Globus pallidus (tissue), 1 donor: ENCODE results near the gene MGLL.

Experiments
- DNase-seq: peaks from one replicate; pipeline ENCODE4 v3.0.0-alpha.2; 2015; ENCODE audit warnings: low spot score

Gene MGLL

GRCh38 chr3:127674101-127674721 lies 148.1 kb downstream of the MGLL start:
- DNase-seq, result no peak

- DNase-seq, result no peak
These were observed 148.9 kb downstream of the MGLL start for GRCh38 chr3:127673191-127674100.

GRCh38 chr3:127672429-127673190 lies 149.7 kb downstream of the MGLL start, which contains the start of gene ABTB1:
Gene ABTB1 (plus strand): TSS chr3:127672952. CDS start chr3:127673026, 74 bp downstream.
- peak; percentile 77 for DNase-seq

- no peak for DNase-seq
These were observed 150.5 kb downstream of the MGLL start for GRCh38 chr3:127671523-127672428.

- DNase-seq, result no peak
These were observed 151.4 kb downstream of the MGLL start for GRCh38 chr3:127670761-127671522.

GRCh38 chr3:127670229-127670559 lies 152.1 kb downstream of the MGLL start:
- no peak for DNase-seq

- DNase-seq, result no peak
These were observed 152.6 kb downstream of the MGLL start for GRCh38 chr3:127669541-127670228.

GRCh38 chr3:127668906-127669305 lies 153.4 kb downstream of the MGLL start:
- no peak for DNase-seq

GRCh38 chr3:127667119-127667681 lies 155.1 kb downstream of the MGLL start:
- peak; percentile 43 for DNase-seq

- no peak for DNase-seq
These were observed 155.6 kb downstream of the MGLL start for GRCh38 chr3:127666676-127667075.

- DNase-seq, result no peak
These were observed 156.7 kb downstream of the MGLL start for GRCh38 chr3:127665586-127665985.

GRCh38 chr3:127665165-127665564 lies 157.2 kb downstream of the MGLL start:
- no peak for DNase-seq

- no peak for DNase-seq
These were observed 159.2 kb downstream of the MGLL start for GRCh38 chr3:127663151-127663550.

- DNase-seq, result no peak
These were observed 160.3 kb downstream of the MGLL start for GRCh38 chr3:127662001-127662469.

- DNase-seq, result no peak
These were observed 160.7 kb downstream of the MGLL start for GRCh38 chr3:127661600-127661999.

GRCh38 chr3:127660621-127661251 lies 161.6 kb downstream of the MGLL start:
- no peak for DNase-seq

GRCh38 chr3:127658234-127658633 lies 164.1 kb downstream of the MGLL start:
- no peak for DNase-seq

GRCh38 chr3:127656906-127657305 lies 165.4 kb downstream of the MGLL start:
- no peak for DNase-seq

- DNase-seq, result no peak
These were observed 166.7 kb downstream of the MGLL start for GRCh38 chr3:127655641-127656040.
